OCI-LY7 (cell line): ENCODE measurements around the gene TPO. TPM values are rescaled to one million over a fixed set of nuclear protein-coding genes. Genes with fewer than 3 reads are reported as not detected.

Source experiments
- BruUV-seq: library from RNA; stranded (reverse); fragments of 400-500 nt; replicated peaks from 2 replicates; lab custom pipeline; 2021; lab: Mats Ljungman, UMichigan
- CTCF ChIA-PET: fragments of 300-600 bp; sonication (Branson Sonifier 250); formaldehyde crosslinking; loops from one replicate; lab custom pipeline; 2022; ENCODE audit warnings: antibody characterized with exemption; ENCODE audit not compliant: unreplicated experiment; lab: Charles Lee
- POLR2A ChIA-PET: fragments of 300-600 bp; sonication (Branson Sonifier 250); formaldehyde crosslinking; loops from one replicate; lab custom pipeline; 2022; ENCODE audit warnings: antibody characterized with exemption; lab: Charles Lee
- DNase-seq: peaks from one replicate; pipeline ENCODE4 v3.0.0-alpha.2; 2015; ENCODE audit warnings: low spot score
- H2AFZ ChIP-seq: fragments of 200-600 bp; sonication (generic), shearing (Covaris generic); 2 replicates; pipeline ENCODE4 v1.6.1; 2014; ENCODE audit warnings: mild to moderate bottlenecking, antibody characterized with exemption, low read length, moderate library complexity
- H3K27ac ChIP-seq: fragments of 200-600 bp; sonication (generic); 2 replicates; pipeline ENCODE4 v1.5.1; 2014; ENCODE audit warnings: mixed run types, low read depth, mild to moderate bottlenecking, moderate library complexity, low read length, inconsistent platforms; ENCODE audit not compliant: poor library complexity, severe bottlenecking
- H3K36me3 ChIP-seq: fragments of 200-600 bp; sonication (generic); 2 replicates; pipeline ENCODE4 v1.6.1; 2014; ENCODE audit warnings: mild to moderate bottlenecking, antibody characterized with exemption, low read length, moderate library complexity, mixed read lengths; ENCODE audit not compliant: insufficient read depth
- H3K4me1 ChIP-seq: fragments of 200-600 bp; sonication (generic); 2 replicates; pipeline ENCODE4 v1.5.1; 2014; ENCODE audit warnings: mild to moderate bottlenecking, low read length; ENCODE audit not compliant: insufficient read depth, poor library complexity, severe bottlenecking
- H3K4me2 ChIP-seq: fragments of 200-600 bp; sonication (generic); 2 replicates; pipeline ENCODE4 v1.6.1; 2014; ENCODE audit warnings: mild to moderate bottlenecking, low read length
- H3K4me3 ChIP-seq: fragments of 200-600 bp; sonication (generic); 2 replicates; pipeline ENCODE4 v1.5.1; 2014; ENCODE audit warnings: mild to moderate bottlenecking, low read depth, low read length; ENCODE audit not compliant: poor library complexity, severe bottlenecking
- H3K79me2 ChIP-seq: fragments of 200-600 bp; sonication (generic); 2 replicates; pipeline ENCODE4 v1.6.1; 2016; ENCODE audit warnings: low read depth, mild to moderate bottlenecking, low read length, moderate library complexity, mixed read lengths; ENCODE audit not compliant: insufficient read depth
- H3K9me2 ChIP-seq: fragments of 200-600 bp; sonication (generic); 2 replicates; pipeline ENCODE4 v1.6.1; 2016; ENCODE audit warnings: mild to moderate bottlenecking, low read length, mixed read lengths; ENCODE audit not compliant: insufficient read depth
- H3K9me3 ChIP-seq: fragments of 200-600 bp; sonication (generic); 2 replicates; pipeline ENCODE4 v1.6.1; 2014; ENCODE audit warnings: mild to moderate bottlenecking, mixed run types, low read length, mixed read lengths
- H4K20me1 ChIP-seq: fragments of 200-600 bp; sonication (generic); 2 replicates; pipeline ENCODE4 v1.6.1; 2014; ENCODE audit warnings: mild to moderate bottlenecking, antibody characterized with exemption, low read length, moderate library complexity, mixed read lengths; ENCODE audit not compliant: insufficient read depth
- CTCF ChIP-seq: fragments of 200-600 bp; sonication (generic); conservative IDR thresholded peaks from 2 replicates; pipeline ENCODE4 v1.5.1; 2014; ENCODE audit warnings: mild to moderate bottlenecking, antibody characterized with exemption, low read length, moderate library complexity, mixed read lengths
- EZH2phosphoT487 ChIP-seq: fragments of 200-600 bp; sonication (generic); IDR thresholded peaks from 2 replicates; pipeline ENCODE4 v1.6.1; 2018; ENCODE audit warnings: low read depth, borderline replicate concordance, mild to moderate bottlenecking, mixed run types, antibody characterized with exemption, low read length, moderate library complexity, mixed read lengths
- intact Hi-C: fragments of 100-400 bp; cut with micrococcal nuclease; formaldehyde crosslinking; loops from one replicate; pipeline ENCODE4 v1.10.0; 2022; ENCODE audit not compliant: unreplicated experiment
- total RNA-seq, 2 experiments: library from RNA; depleted of rRNA in 1 of 2; stranded (reverse); fragments of >200 nt in 1 of 2; shearing (Covaris generic) in 1 of 2; gene quantifications; 2 replicates each; pipeline ENCODE4 v1.2.3, GENCODE V29; 2014 to 2022

Gene TPO
- total RNA-seq, 2 experiments from 2014 or later: not detected

- TF ChIP-seq EZH2phosphoT487: no peak
- TF ChIP-seq CTCF: no peak
- intact Hi-C loops: loop anchor here (10.0 kb wide), 1 partner anchor 827 kb away; no protein-coding TSS in a partner anchor
- H2AFZ ChIP-seq: no peak overlapping the region
- H3K36me3 ChIP-seq: no peaks in the 10 kb centered on the region
- no peak overlapping the region for H3K27ac ChIP-seq
- no peaks in the 10 kb centered on the region for H3K9me2 ChIP-seq
- H3K4me2 ChIP-seq: no peak overlapping the region
- ChIA-PET POLR2A (no interaction called here), CTCF (no interaction called here)
- no TSS peak for BruUV-seq
- H3K4me1 ChIP-seq: no peaks in the 10 kb centered on the region
- no peaks in the 10 kb centered on the region for H4K20me1 ChIP-seq
- DNase-seq: no peak
- H3K79me2 ChIP-seq: no peaks in the 10 kb centered on the region
- H3K4me3 ChIP-seq: no peak overlapping the region
- H3K9me3 ChIP-seq: no peaks in the 10 kb centered on the region
Observed at GRCh38 chr2:1541819-1542475, 128.7 kb downstream of the TPO start.

GRCh38 chr2:1542971-1543370 is 129.7 kb downstream of the TPO start:
- Histone ChIP-seq H3K27ac (no peak overlapping the region), H3K4me2 (no peak overlapping the region), H3K9me2 (no peaks in the 10 kb centered on the region), H3K9me3 (no peaks in the 10 kb centered on the region), H2AFZ (no peak overlapping the region), H3K4me3 (no peak overlapping the region), H4K20me1 (no peaks in the 10 kb centered on the region), H3K36me3 (no peaks in the 10 kb centered on the region), H3K79me2 (no peaks in the 10 kb centered on the region), H3K4me1 (no peaks in the 10 kb centered on the region)
- CTCF ChIA-PET: no interaction called here
- BruUV-seq: no TSS peak
- DNase-seq: no peak
- intact Hi-C loops: loop anchor here (10.0 kb wide), 1 partner anchor 828 kb away; no protein-coding TSS in a partner anchor
- POLR2A ChIA-PET: no interaction called here
- no peak for TF ChIP-seq CTCF
- TF ChIP-seq EZH2phosphoT487: no peak

GRCh38 chr2:1543776-1544477 is 130.7 kb downstream of the TPO start:
- H3K79me2 ChIP-seq: no peaks in the 10 kb centered on the region
- no TSS peak for BruUV-seq
- DNase-seq: no peak
- intact Hi-C loops: loop anchor here (10.0 kb wide), 1 partner anchor 829 kb away; no protein-coding TSS in a partner anchor
- H3K4me2 ChIP-seq: no peak overlapping the region
- no peaks in the 10 kb centered on the region for H4K20me1 ChIP-seq
- H3K9me3 ChIP-seq: no peaks in the 10 kb centered on the region
- no peak overlapping the region for H2AFZ ChIP-seq
- ChIA-PET POLR2A (no interaction called here), CTCF (no interaction called here)
- H3K4me3 ChIP-seq: no peak overlapping the region
- no peaks in the 10 kb centered on the region for H3K36me3 ChIP-seq
- no peak overlapping the region for H3K27ac ChIP-seq
- TF ChIP-seq CTCF (no peak), EZH2phosphoT487 (no peak)
- H3K9me2 ChIP-seq: no peaks in the 10 kb centered on the region
- H3K4me1 ChIP-seq: no peaks in the 10 kb centered on the region
